SK-N-SH treated with all-trans-retinoic acid at 6 μM for 48 hours (cell line): ENCODE results near the gene ERAL1.

Experiments used
- ARNTL ChIP-seq: fragments of 450-650 bp; formaldehyde crosslinking; IDR thresholded peaks from 2 replicates; pipeline ENCODE4 v1.5.0; 2020; ENCODE audit warnings: low read depth, mild to moderate bottlenecking, moderate library complexity, borderline replicate concordance
- CSDC2 ChIP-seq: fragments of 250-450 bp; sonication (Bioruptor Pico); IDR thresholded peaks from 2 replicates; pipeline ENCODE4 v1.5.0; 2020; ENCODE audit warnings: mild to moderate bottlenecking, moderate library complexity
- CSRNP3 ChIP-seq: fragments of 250-450 bp; sonication (Bioruptor Pico); IDR thresholded peaks from 2 replicates; pipeline ENCODE4 v1.5.1; 2021; ENCODE audit warnings: mild to moderate bottlenecking, moderate library complexity
- PATZ1 ChIP-seq: fragments of 250-450 bp; sonication (Bioruptor Pico); IDR thresholded peaks from 2 replicates; pipeline ENCODE4 v1.8.0; 2020; ENCODE audit warnings: mild to moderate bottlenecking, moderate library complexity, borderline replicate concordance
- PPARA ChIP-seq: fragments of 250-450 bp; sonication (Bioruptor Pico); IDR thresholded peaks from 2 replicates; pipeline ENCODE4 v1.5.0; 2020; ENCODE audit warnings: mild to moderate bottlenecking, borderline replicate concordance
- RARB ChIP-seq: fragments of 250-450 bp; sonication (Bioruptor Pico); IDR thresholded peaks from 2 replicates; pipeline ENCODE4 v1.8.0; 2021; ENCODE audit warnings: mild to moderate bottlenecking, moderate library complexity
- ZFP30 ChIP-seq: fragments of 450-650 bp; formaldehyde crosslinking; IDR thresholded peaks from 2 replicates; pipeline ENCODE4 v1.5.0; 2022; ENCODE audit warnings: mild to moderate bottlenecking, moderate library complexity
- ZNF8 ChIP-seq: fragments of 450-650 bp; formaldehyde crosslinking; IDR thresholded peaks from 2 replicates; pipeline ENCODE4 v1.5.0; 2020; ENCODE audit warnings: mild to moderate bottlenecking, moderate library complexity

- TF ChIP-seq ZNF8 (CRISPR knock-in tag) (no peak), CSDC2 (CRISPR knock-in tag) (no peak), ARNTL (CRISPR knock-in tag) (no peak), RARB (no peak), PPARA (CRISPR knock-in tag) (no peak), PATZ1 (CRISPR knock-in tag) (no peak), CSRNP3 (CRISPR knock-in tag) (no peak), ZFP30 (CRISPR knock-in tag) (no peak)
Observed at GRCh38 chr17:28818819-28819221, 36.0 kb upstream of the ERAL1 start.
